ENCODE results near the gene ENTHD1. TPM values are rescaled to one million over a fixed set of nuclear protein-coding genes. Genes with fewer than 3 reads are reported as not detected.
"Not testable (repeated sequence)": the region's sequence is repeated elsewhere in the genome, so short reads cannot be mapped to it uniquely, and the experiment has no call there.

The ENTHD1 gene
- total RNA-seq, 2 donors from 2014 or later = not detected

- no peaks in the 10 kb centered on the region for H3K9me3 Mint-ChIP-seq
- no peak overlapping the region for H3K27ac Mint-ChIP-seq
- Histone ChIP-seq H3K27me3 (ENCODE audit: control insufficient read depth, insufficient read depth, low read length, poor library complexity, severe bottlenecking) (peaks cover 24% of the 10 kb centered on the region), H3K36me3 (ENCODE audit: control insufficient read depth, insufficient read depth, low read length) (no peaks in the 10 kb centered on the region), H3K27ac (ENCODE audit: low read depth, low read length) (no peak overlapping the region), H3K4me1 (ENCODE audit: control insufficient read depth, insufficient read depth, low read length) (no peaks in the 10 kb centered on the region), H3K4me3 (ENCODE audit: low read length) (no peak overlapping the region), H3K9ac (ENCODE audit: extremely low read depth, low read length, poor library complexity, severe bottlenecking) (no peak overlapping the region), H3K9me3 (ENCODE audit: control insufficient read depth, low read length) (no peaks in the 10 kb centered on the region)
- peaks cover 3% of the 10 kb centered on the region for H3K27me3 Mint-ChIP-seq (ENCODE audit: insufficient read depth)
- no peaks in the 10 kb centered on the region for H3K36me3 Mint-ChIP-seq (ENCODE audit: low read depth)
- 67 to 93% methylated on average over 1 of the region's 2 CpGs for WGBS, 2 experiments (ENCODE audit: insufficient coverage in 1 of 2, insufficient read length in 1 of 2)
- DNase-seq = no peak
- TF ChIP-seq CTCF (conservative IDR thresholded peaks at IDR 0.05) = no peak
- H3K4me3 Mint-ChIP-seq = no peak overlapping the region
- H3K4me1 Mint-ChIP-seq = no peaks in the 10 kb centered on the region
Observed at GRCh38 chr22:39852799-39853198, 40.8 kb downstream of the ENTHD1 start.

GRCh38 chr22:39851606-39852315 is 41.8 kb downstream of the ENTHD1 start:
- WGBS, 2 experiments (ENCODE audit: insufficient coverage in 1 of 2, insufficient read length in 1 of 2) = 88 to 100% methylated on average over 1 to 4 of the region's 4 CpGs
- DNase-seq = no peak
- H3K9me3 ChIP-seq (ENCODE audit: control insufficient read depth, low read length) = no peaks in the 10 kb centered on the region
- no peaks in the 10 kb centered on the region for H3K36me3 ChIP-seq (ENCODE audit: control insufficient read depth, insufficient read depth, low read length)
- peaks cover 24% of the 10 kb centered on the region for H3K27me3 ChIP-seq (ENCODE audit: control insufficient read depth, insufficient read depth, low read length, poor library complexity, severe bottlenecking)
- no peaks in the 10 kb centered on the region for H3K4me1 ChIP-seq (ENCODE audit: control insufficient read depth, insufficient read depth, low read length)
- H3K9me3 Mint-ChIP-seq = no peaks in the 10 kb centered on the region
- no peaks in the 10 kb centered on the region for H3K4me1 Mint-ChIP-seq
- no peak overlapping the region for H3K27ac ChIP-seq (ENCODE audit: low read depth, low read length)
- no peak overlapping the region for H3K27ac Mint-ChIP-seq
- H3K36me3 Mint-ChIP-seq (ENCODE audit: low read depth) = no peaks in the 10 kb centered on the region
- H3K27me3 Mint-ChIP-seq (ENCODE audit: insufficient read depth) = peaks cover 2% of the 10 kb centered on the region
- no peak for TF ChIP-seq CTCF (conservative IDR thresholded peaks at IDR 0.05)
- H3K9ac ChIP-seq (ENCODE audit: extremely low read depth, low read length, poor library complexity, severe bottlenecking) = no peak overlapping the region
- H3K4me3 ChIP-seq (ENCODE audit: low read length) = no peak overlapping the region
- no peak overlapping the region for H3K4me3 Mint-ChIP-seq

- no peak for DNase-seq
- no peaks in the 10 kb centered on the region for H3K36me3 Mint-ChIP-seq (ENCODE audit: low read depth)
- no peaks in the 10 kb centered on the region for H3K4me1 Mint-ChIP-seq
- no peak overlapping the region for H3K4me3 Mint-ChIP-seq
- no peaks in the 10 kb centered on the region for H3K9me3 ChIP-seq (ENCODE audit: control insufficient read depth, low read length)
- no peaks in the 10 kb centered on the region for H3K36me3 ChIP-seq (ENCODE audit: control insufficient read depth, insufficient read depth, low read length)
- H3K27me3 ChIP-seq (ENCODE audit: control insufficient read depth, insufficient read depth, low read length, poor library complexity, severe bottlenecking) = peaks cover 14% of the 10 kb centered on the region
- H3K27me3 Mint-ChIP-seq (ENCODE audit: insufficient read depth) = no peaks in the 10 kb centered on the region
- no peak overlapping the region for H3K4me3 ChIP-seq (ENCODE audit: low read length)
- 93 to 100% methylated on average over 1 to 2 of the region's 3 CpGs for WGBS, 2 experiments (ENCODE audit: insufficient coverage in 1 of 2, insufficient read length in 1 of 2)
- no peak overlapping the region for H3K27ac Mint-ChIP-seq
- H3K9ac ChIP-seq (ENCODE audit: extremely low read depth, low read length, poor library complexity, severe bottlenecking) = no peak overlapping the region
- H3K9me3 Mint-ChIP-seq = peaks cover 1% of the 10 kb centered on the region
- TF ChIP-seq CTCF (conservative IDR thresholded peaks at IDR 0.05) = no peak
- H3K4me1 ChIP-seq (ENCODE audit: control insufficient read depth, insufficient read depth, low read length) = no peaks in the 10 kb centered on the region
- H3K27ac ChIP-seq (ENCODE audit: low read depth, low read length) = no peak overlapping the region
Observed at GRCh38 chr22:39847477-39847876, 46.1 kb downstream of the ENTHD1 start.

GRCh38 chr22:39846539-39846938 is 47.0 kb downstream of the ENTHD1 start:
- H3K27me3 ChIP-seq (ENCODE audit: control insufficient read depth, insufficient read depth, low read length, poor library complexity, severe bottlenecking); H3K9me3 ChIP-seq (ENCODE audit: control insufficient read depth, low read length); H3K9ac ChIP-seq (ENCODE audit: extremely low read depth, low read length, poor library complexity, severe bottlenecking); H3K9me3 Mint-ChIP-seq; H3K36me3 ChIP-seq (ENCODE audit: control insufficient read depth, insufficient read depth, low read length); H3K4me3 ChIP-seq (ENCODE audit: low read length); H3K4me1 ChIP-seq (ENCODE audit: control insufficient read depth, insufficient read depth, low read length); H3K4me1 Mint-ChIP-seq; H3K27ac Mint-ChIP-seq; H3K27me3 Mint-ChIP-seq (ENCODE audit: insufficient read depth); H3K4me3 Mint-ChIP-seq; H3K27ac ChIP-seq (ENCODE audit: low read depth, low read length); DNase-seq; H3K36me3 Mint-ChIP-seq (ENCODE audit: low read depth): not testable (repeated sequence)
- WGBS, 2 experiments (ENCODE audit: insufficient coverage in 1 of 2, insufficient read length in 1 of 2) = 100% methylated on average over 1 of the region's 1 CpG; no CpG with 5 or more reads in 1 of the 2 experiments
